GM21528 (cell line): ENCODE results near the gene KIAA1671.

Experiments used
- ATAC-seq: cut with Tn5 transposase; IDR thresholded peaks from one replicate; pipeline ENCODE4 v1.9.1; 2021; ENCODE audit warnings: mild to moderate bottlenecking, moderate library complexity; ENCODE audit not compliant: unreplicated experiment, low FRiP score

KIAA1671 gene

GRCh38 chr22:25084405-25085107 lies 132.0 kb downstream of the KIAA1671 start:
- ATAC-seq: no peak

DNA sequence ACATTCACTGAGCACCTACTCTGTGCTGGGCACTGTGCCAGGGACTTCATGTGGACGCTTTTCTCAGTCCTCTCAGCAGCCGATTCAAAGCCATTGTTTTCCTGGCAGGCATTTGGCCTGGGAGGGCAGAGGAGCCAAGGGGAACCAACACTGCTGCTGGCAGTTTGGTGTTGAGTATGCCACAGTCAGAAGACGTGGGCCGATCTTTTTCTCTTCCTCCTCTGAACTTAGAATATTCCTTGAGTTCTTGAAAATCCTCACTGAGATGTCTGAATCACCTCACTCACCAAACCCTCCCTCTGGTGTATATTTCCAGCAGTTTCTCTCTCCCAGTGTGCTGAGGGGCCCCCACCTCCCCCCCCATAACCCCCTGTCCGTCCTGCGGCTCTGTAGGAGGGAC lies 132.6 kb downstream of the KIAA1671 start:
- no peak for ATAC-seq

GRCh38 chr22:25085930-25086901 lies 133.7 kb downstream of the KIAA1671 start:
- ATAC-seq: no peak

GRCh38 chr22:25086902-25087282 lies 134.4 kb downstream of the KIAA1671 start:
- ATAC-seq: no peak

DNA sequence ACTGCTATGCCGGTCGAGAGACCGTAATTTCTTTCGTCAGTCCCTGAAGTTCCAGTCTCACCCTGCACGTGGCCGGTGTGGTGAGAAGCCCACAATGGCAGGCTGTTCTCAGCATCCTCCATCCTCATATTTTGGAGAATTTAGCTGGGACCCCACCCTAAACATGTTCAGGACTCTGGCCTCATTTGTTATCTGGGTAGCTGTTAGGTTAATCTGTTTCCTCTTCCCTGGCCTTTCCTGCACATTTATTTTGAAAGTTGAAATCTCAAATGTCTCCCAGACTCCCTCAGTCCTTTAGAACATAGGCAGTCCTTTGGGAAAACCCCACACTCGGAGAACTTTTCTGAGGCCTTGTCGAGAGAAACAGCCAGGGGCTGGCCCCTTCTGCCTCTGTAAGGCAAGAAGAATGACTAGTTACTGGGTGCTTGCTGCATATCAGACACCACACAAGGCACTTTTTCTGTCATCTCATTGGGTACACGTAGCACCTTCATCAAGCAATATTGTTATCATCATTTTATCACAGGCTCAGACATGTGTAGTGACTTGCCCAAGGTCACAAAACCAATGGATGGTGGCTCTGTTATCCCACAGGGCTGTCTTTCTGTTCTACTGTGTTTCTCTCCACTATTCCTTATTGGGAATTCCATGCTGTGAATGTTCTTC lies 137.8 kb downstream of the KIAA1671 start:
- no peak for ATAC-seq

DNA sequence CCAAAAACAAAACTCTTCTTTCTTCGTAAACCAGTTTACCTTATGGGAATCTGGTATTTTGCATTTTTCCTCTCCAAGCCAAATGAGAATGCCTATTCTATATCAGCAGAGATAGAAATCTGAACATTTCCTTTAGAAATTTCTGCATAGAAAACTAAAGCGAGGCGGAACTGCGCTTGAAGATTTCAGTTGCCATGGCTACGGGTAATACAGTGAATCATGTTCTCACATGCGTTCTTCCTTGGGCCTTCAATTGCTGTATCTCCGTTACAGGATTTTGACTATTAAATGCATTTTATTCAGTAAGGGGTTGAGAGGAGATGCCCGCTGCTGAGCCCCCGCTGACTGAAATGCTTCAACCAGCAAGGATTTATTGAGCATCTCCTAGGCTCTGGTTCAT lies 138.9 kb downstream of the KIAA1671 start:
- ATAC-seq: no peak

DNA sequence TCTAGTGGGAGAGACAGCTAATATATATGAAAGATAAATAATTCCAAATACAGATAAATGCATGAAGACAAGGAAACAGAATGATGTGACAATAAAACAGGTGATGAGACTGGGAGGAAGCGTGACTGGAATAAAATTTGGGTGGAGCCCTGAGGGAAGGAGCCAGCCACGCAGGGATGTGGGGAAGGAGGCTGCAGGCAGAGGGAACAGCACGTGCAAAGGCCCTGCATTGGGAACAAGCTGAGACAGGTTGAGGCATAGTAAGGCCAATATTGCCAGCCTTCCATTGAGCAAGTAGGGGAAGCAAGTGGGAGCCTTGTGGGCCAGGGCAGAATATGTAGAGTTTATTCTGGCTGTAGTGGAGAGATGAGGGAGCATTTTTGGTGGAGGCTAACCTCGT lies 139.6 kb downstream of the KIAA1671 start:
- no peak for ATAC-seq

DNA sequence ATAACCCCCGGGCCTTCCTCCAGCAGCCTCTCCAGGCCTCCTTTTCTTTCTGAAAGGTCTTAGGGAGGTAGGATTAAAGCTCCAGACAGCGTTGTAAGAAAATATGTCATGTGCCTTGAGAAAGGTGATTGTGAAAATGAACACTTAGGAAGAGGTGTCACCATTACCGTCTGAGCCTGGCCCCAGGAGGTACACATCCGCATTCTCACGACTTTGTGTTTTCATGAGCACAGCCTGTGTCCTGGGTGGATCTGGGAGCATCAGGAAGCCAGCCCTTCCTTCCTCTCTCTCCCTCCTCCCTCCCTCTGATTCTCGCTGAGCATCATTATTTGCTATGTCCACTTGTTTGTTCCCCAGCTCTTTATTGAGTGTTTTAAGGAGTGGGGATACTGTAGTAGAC lies 142.1 kb downstream of the KIAA1671 start:
- no peak for ATAC-seq

GRCh38 chr22:25095869-25096268 lies 143.4 kb downstream of the KIAA1671 start:
- ATAC-seq: no peak

DNA sequence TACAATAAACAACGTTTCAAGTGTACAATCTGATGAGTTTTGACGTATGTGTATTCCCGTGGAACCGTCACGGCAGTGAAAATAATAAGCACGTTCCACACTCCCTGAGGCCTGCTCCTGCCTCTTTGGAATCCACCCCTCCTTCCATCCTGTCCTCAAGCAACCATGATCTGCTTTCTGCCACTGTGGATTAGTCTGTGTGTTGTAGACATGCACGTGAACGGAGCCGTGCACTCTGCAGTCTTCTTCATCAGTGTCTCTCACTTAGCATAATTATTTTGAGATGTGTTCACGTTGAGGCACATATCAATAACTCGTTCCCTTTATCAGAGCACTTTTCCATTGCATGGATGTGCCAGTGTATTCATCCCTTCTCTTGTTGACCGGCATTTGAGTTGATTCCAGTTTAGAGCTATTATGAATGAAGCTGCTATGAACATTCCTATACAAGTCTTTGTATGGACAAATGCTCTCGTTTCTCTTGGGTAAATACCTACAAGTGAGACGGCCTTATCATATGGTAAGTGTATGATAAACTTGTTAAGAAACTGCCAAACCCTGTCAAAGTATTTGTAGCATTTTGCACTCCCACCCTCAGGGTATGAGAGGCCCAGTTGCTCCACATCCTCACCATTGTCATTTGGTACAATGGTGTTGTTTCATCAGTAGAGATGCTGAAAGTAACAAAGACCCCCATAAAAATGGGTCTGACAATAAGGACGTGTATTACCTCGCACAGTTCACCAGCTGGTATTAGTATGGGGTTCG lies 144.3 kb downstream of the KIAA1671 start:
- ATAC-seq: no peak

DNA sequence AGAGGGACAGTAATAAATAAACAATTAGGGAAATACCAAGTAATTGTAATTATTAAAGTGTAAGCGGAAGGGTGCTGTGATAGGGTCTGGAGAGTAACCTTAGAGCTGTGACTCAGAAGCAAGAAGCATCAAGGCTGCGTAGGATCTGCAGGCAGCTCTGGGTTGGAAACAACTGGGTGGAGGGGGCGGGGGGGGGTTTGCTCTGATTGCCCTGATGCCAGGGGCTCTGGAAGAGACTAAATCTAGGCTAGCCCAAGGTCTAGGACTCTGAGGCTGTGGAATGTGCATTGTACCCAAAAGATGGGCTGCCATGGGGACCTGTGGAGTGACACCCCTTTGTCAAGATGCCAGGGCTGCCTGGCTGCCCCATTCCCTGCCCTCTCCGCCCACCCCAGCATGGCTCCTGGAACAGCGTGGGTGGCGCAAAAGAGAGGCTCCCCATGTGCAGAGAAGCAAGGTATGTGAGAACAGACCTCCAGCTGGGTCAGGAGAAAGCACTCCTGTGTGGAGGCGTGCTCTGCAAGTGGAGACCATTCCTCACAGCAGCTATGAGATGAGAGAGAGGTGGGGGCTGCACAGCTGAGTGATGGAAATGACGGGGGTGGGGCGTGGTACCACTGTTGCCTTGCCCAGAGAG lies 146.0 kb downstream of the KIAA1671 start:
- no peak for ATAC-seq

GRCh38 chr22:25099202-25099601 lies 146.7 kb downstream of the KIAA1671 start:
- no peak for ATAC-seq

- ATAC-seq: no peak
These were observed 147.9 kb downstream of the KIAA1671 start for GRCh38 chr22:25100402-25100801.

GRCh38 chr22:25100948-25101347 lies 148.4 kb downstream of the KIAA1671 start:
- ATAC-seq: no peak

GRCh38 chr22:25101501-25101900 lies 149.0 kb downstream of the KIAA1671 start:
- ATAC-seq: no peak

- ATAC-seq: no peak
These were observed 149.5 kb downstream of the KIAA1671 start for GRCh38 chr22:25101986-25102385.

GRCh38 chr22:25102722-25103121 lies 150.2 kb downstream of the KIAA1671 start:
- ATAC-seq: no peak

- ATAC-seq: no peak
These were observed 151.9 kb downstream of the KIAA1671 start for GRCh38 chr22:25104367-25104766.

DNA sequence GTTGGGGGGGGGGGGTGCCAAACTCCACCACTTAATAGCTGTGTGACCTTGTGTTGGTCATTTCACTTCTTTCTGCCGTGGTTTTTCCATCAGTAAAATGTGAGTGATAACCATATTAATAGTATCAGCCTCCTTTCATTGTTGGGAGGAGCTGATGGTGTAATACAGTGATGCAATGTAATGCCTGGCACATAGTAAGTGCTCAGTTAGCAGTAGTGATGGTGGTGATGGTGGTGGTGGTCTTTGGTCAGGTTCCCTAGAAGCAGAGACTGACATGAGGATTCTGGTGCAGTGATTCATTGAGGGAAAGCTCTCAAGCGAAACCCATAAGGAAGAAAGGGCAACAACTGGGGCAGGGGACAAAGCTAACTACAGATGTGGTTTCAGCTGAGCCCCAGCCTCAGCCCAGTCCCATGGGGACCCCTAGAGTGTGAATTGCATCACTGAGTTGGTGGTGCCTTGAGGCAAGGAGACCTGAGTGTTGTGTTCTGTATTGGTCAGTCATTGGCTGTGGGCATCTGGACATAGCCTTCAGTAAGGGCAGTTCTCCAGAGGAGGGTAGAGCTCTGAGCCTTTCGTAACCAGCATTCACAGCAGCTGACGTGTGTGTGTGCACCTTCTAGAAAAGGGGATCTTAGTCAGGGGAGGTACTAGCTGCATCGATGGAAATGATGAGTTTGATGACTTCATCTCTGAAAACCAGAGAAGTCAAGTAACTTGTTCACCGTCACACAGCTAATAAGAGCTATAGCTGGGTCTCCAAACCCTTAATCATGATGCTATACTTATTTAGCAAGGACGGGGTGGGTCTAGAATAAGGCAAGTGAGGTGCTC lies 153.5 kb downstream of the KIAA1671 start:
- ATAC-seq: no peak
